ENCODE measurements around the gene COX7A2. TPM values are rescaled to one million over a fixed set of nuclear protein-coding genes. Genes with fewer than 3 reads are reported as not detected.
A peak's percentile ranks its signal among the peaks of the same experiment; 100 is the strongest.

COX7A2 gene
- total RNA-seq, 1 donor from 2014 or later, result 370 TPM

GRCh38 chr6:75278474-75279077 is 35.0 kb upstream of the COX7A2 start:
- H3K9me3 Mint-ChIP-seq, result peaks cover 8% of the 10 kb centered on the region
- peak overlapping the region; percentile 42 for H3K4me3 Mint-ChIP-seq
- H3K36me3 Mint-ChIP-seq, result peaks cover 40% of the 10 kb centered on the region
- no peaks in the 10 kb centered on the region for H3K27me3 Mint-ChIP-seq
- peaks cover 35% of the 10 kb centered on the region for H3K4me1 Mint-ChIP-seq (ENCODE audit: unreplicated experiment)
- no peak for TF ChIP-seq CTCF (conservative IDR thresholded peaks at IDR 0.05)
- DNase-seq (ENCODE audit: extremely low spot score, unreplicated experiment), result no peak
- peak overlapping the region; percentile 37 for H3K27ac Mint-ChIP-seq

- H3K9me3 Mint-ChIP-seq, result peaks cover 20% of the 10 kb centered on the region
- DNase-seq (ENCODE audit: extremely low spot score, unreplicated experiment), result no peak
- no peak for TF ChIP-seq CTCF (conservative IDR thresholded peaks at IDR 0.05)
- peaks cover 68% of the 10 kb centered on the region for H3K36me3 Mint-ChIP-seq
- H3K27me3 Mint-ChIP-seq, result no peaks in the 10 kb centered on the region
- peak overlapping the region; percentile 62 for H3K4me3 Mint-ChIP-seq
- H3K27ac Mint-ChIP-seq, result peak overlapping the region; percentile 84
- H3K4me1 Mint-ChIP-seq (ENCODE audit: unreplicated experiment), result peaks cover 30% of the 10 kb centered on the region
Measured at GRCh38 chr6:75275067-75275466, 31.5 kb upstream of the COX7A2 start.

- Mint-ChIP-seq H3K4me3 (no peak overlapping the region), H3K4me1 (ENCODE audit: unreplicated experiment) (peaks cover 30% of the 10 kb centered on the region), H3K9me3 (peaks cover 20% of the 10 kb centered on the region), H3K36me3 (peaks cover 70% of the 10 kb centered on the region), H3K27me3 (no peaks in the 10 kb centered on the region), H3K27ac (peak overlapping the region; percentile 86)
- TF ChIP-seq CTCF (conservative IDR thresholded peaks at IDR 0.05), result no peak
- no peak for DNase-seq (ENCODE audit: extremely low spot score, unreplicated experiment)
Measured at GRCh38 chr6:75273009-75273408, 29.4 kb upstream of the COX7A2 start.

- H3K27me3 Mint-ChIP-seq, result no peaks in the 10 kb centered on the region
- peaks cover 20% of the 10 kb centered on the region for H3K9me3 Mint-ChIP-seq
- peaks cover 35% of the 10 kb centered on the region for H3K4me1 Mint-ChIP-seq (ENCODE audit: unreplicated experiment)
- TF ChIP-seq CTCF (conservative IDR thresholded peaks at IDR 0.05), result no peak
- no peak overlapping the region for H3K4me3 Mint-ChIP-seq
- no peak for DNase-seq (ENCODE audit: extremely low spot score, unreplicated experiment)
- H3K36me3 Mint-ChIP-seq, result peaks cover 70% of the 10 kb centered on the region
- H3K27ac Mint-ChIP-seq, result peak overlapping the region; percentile 86
Measured at GRCh38 chr6:75272145-75272840, 28.7 kb upstream of the COX7A2 start.

- peaks cover 13% of the 10 kb centered on the region for H3K9me3 Mint-ChIP-seq
- no peak for TF ChIP-seq CTCF (conservative IDR thresholded peaks at IDR 0.05)
- DNase-seq (ENCODE audit: extremely low spot score, unreplicated experiment), result no peak
- peaks cover 26% of the 10 kb centered on the region for H3K4me1 Mint-ChIP-seq (ENCODE audit: unreplicated experiment)
- peaks cover 42% of the 10 kb centered on the region for H3K36me3 Mint-ChIP-seq
- H3K27ac Mint-ChIP-seq, result peak overlapping the region; percentile 17
- H3K4me3 Mint-ChIP-seq, result no peak overlapping the region
- H3K27me3 Mint-ChIP-seq, result no peaks in the 10 kb centered on the region
Measured at GRCh38 chr6:75268988-75269354, 25.4 kb upstream of the COX7A2 start.
